Left ventricle myocardium inferior (tissue), 1 donor: ENCODE measurements around the gene TPM4. TPM values are rescaled to one million over a fixed set of nuclear protein-coding genes. Genes with fewer than 3 reads are reported as not detected.
"Not testable (repeated sequence)": the region's sequence is repeated elsewhere in the genome, so short reads cannot be mapped to it uniquely, and the experiment has no call there.

Experiments
- DNase-seq: peaks from one replicate; pipeline ENCODE4 v3.0.0-alpha.2; 2020
- H3K27ac ChIP-seq: fragments of 200-600 bp; replicated peaks from 2 replicates; pipeline ENCODE4 v1.8.0; 2021
- H3K27me3 ChIP-seq: fragments of 200-600 bp; 2 replicates; pipeline ENCODE4 v1.8.0; 2021; ENCODE audit warnings: low read depth
- H3K36me3 ChIP-seq: fragments of 200-600 bp; 2 replicates; pipeline ENCODE4 v1.8.0; 2021
- H3K4me1 ChIP-seq: fragments of 200-600 bp; 2 replicates; pipeline ENCODE4 v1.8.0; 2021
- H3K4me3 ChIP-seq: fragments of 200-600 bp; 2 replicates; pipeline ENCODE4 v1.8.0; 2021; ENCODE audit warnings: mild to moderate bottlenecking, moderate library complexity
- H3K9me3 ChIP-seq: fragments of 200-600 bp; replicated peaks from 2 replicates; pipeline ENCODE4 v1.8.0; 2021
- CTCF ChIP-seq: fragments of 200-600 bp; IDR thresholded peaks from 2 replicates; pipeline ENCODE4 v1.8.0; 2021; ENCODE audit warnings: antibody characterized with exemption, mild to moderate bottlenecking, borderline replicate concordance
- intact Hi-C: fragments of 100-400 bp; cut with micrococcal nuclease; formaldehyde crosslinking; loops from one replicate; pipeline ENCODE4 v1.11.0; 2022
- total RNA-seq: library from RNA; stranded (reverse); fragmentation: NEBNext Ultra II Directional; extraction: Animal tissue kit (Norgen Biotek cat#: 25700); gene quantifications from one replicate; pipeline ENCODE4 v1.2.1, GENCODE V29; 2021
- donor health status: DM: no; HTN: yes; CAD: no; lungs with severe emphysema.

The TPM4 gene
- total RNA-seq, 1 donor from 2014 or later = 69.6 TPM

- DNase-seq = no peak
- H3K9me3 ChIP-seq = no peaks in the 10 kb centered on the region
- intact Hi-C loops = no loop called here
- H3K27me3 ChIP-seq = no peaks in the 10 kb centered on the region
- no peak for TF ChIP-seq CTCF
- peaks cover 9% of the 10 kb centered on the region for H3K36me3 ChIP-seq
- H3K4me3 ChIP-seq = no peak overlapping the region
- H3K4me1 ChIP-seq = peaks cover 54% of the 10 kb centered on the region
- H3K27ac ChIP-seq = no peak overlapping the region
These were observed 37.4 kb downstream of the TPM4 start for GRCh38 chr19:16113727-16114126.

- intact Hi-C loops = no loop called here
- H3K4me3 ChIP-seq = no peak overlapping the region
- no peaks in the 10 kb centered on the region for H3K27me3 ChIP-seq
- no peak for TF ChIP-seq CTCF
- peaks cover 26% of the 10 kb centered on the region for H3K36me3 ChIP-seq
- DNase-seq = no peak
- no peaks in the 10 kb centered on the region for H3K9me3 ChIP-seq
- no peak overlapping the region for H3K27ac ChIP-seq
- H3K4me1 ChIP-seq = peaks cover 54% of the 10 kb centered on the region
These were observed 39.2 kb downstream of the TPM4 start for GRCh38 chr19:16115301-16116039.

GRCh38 chr19:16116067-16116466 is 39.8 kb downstream of the TPM4 start:
- Histone ChIP-seq H3K9me3 (no peaks in the 10 kb centered on the region), H3K36me3 (peaks cover 32% of the 10 kb centered on the region), H3K4me1 (peaks cover 49% of the 10 kb centered on the region), H3K27ac (no peak overlapping the region), H3K4me3 (no peak overlapping the region), H3K27me3 (no peaks in the 10 kb centered on the region)
- no peak for DNase-seq
- intact Hi-C loops = no loop called here
- TF ChIP-seq CTCF = no peak

- peaks cover 39% of the 10 kb centered on the region for H3K4me1 ChIP-seq
- no peak for DNase-seq
- no peak overlapping the region for H3K4me3 ChIP-seq
- intact Hi-C loops = no loop called here
- no peak for TF ChIP-seq CTCF
- H3K27me3 ChIP-seq = no peaks in the 10 kb centered on the region
- no peaks in the 10 kb centered on the region for H3K9me3 ChIP-seq
- peaks cover 48% of the 10 kb centered on the region for H3K36me3 ChIP-seq
- no peak overlapping the region for H3K27ac ChIP-seq
These were observed 41.3 kb downstream of the TPM4 start for GRCh38 chr19:16117594-16118033.

- Histone ChIP-seq H3K36me3 (peaks cover 57% of the 10 kb centered on the region), H3K27me3 (no peaks in the 10 kb centered on the region), H3K4me3 (no peak overlapping the region), H3K9me3 (no peaks in the 10 kb centered on the region), H3K4me1 (peaks cover 30% of the 10 kb centered on the region), H3K27ac (no peak overlapping the region)
- no peak for DNase-seq
- intact Hi-C loops = no loop called here
- no peak for TF ChIP-seq CTCF
These were observed 42.3 kb downstream of the TPM4 start for GRCh38 chr19:16118489-16119033.

GRCh38 chr19:16119075-16119857 is 43.0 kb downstream of the TPM4 start:
- peaks cover 24% of the 10 kb centered on the region for H3K4me1 ChIP-seq
- DNase-seq, H3K4me3 ChIP-seq: not testable (repeated sequence)

More at GRCh38 chr19:16119075-16119857, 43.0 kb downstream of the TPM4 start:
- H3K9me3 ChIP-seq, H3K27me3 ChIP-seq, intact Hi-C loops, H3K27ac ChIP-seq: not testable (repeated sequence)
- peaks cover 63% of the 10 kb centered on the region for H3K36me3 ChIP-seq
